Hepatocyte (in vitro differentiated cells): Measurements from ENCODE around the gene CYP4F8. TPM values are rescaled to one million over a fixed set of nuclear protein-coding genes. Genes with fewer than 3 reads are reported as not detected.

Experiments used
- DNase-seq: peaks from one replicate; pipeline ENCODE4 v3.0.0-alpha.2; 2016; ENCODE audit warnings: low spot score
- H2AFZ ChIP-seq: fragments of 200-600 bp; sonication (generic); 2 replicates; pipeline ENCODE4 v1.6.0; 2016; ENCODE audit warnings: antibody characterized with exemption, mild to moderate bottlenecking
- H3K27ac ChIP-seq: fragments of 200-600 bp; sonication (generic); 2 replicates; pipeline ENCODE4 v1.5.1; 2016; ENCODE audit warnings: mild to moderate bottlenecking
- H3K27me3 ChIP-seq: fragments of 200-600 bp; sonication (generic); 2 replicates; pipeline ENCODE4 v1.6.1; 2016
- H3K36me3 ChIP-seq: fragments of 200-600 bp; sonication (generic); replicated peaks from 2 replicates; pipeline ENCODE4 v1.5.1; 2016; ENCODE audit warnings: low read depth; ENCODE audit not compliant: insufficient read depth
- H3K4me1 ChIP-seq: fragments of 200-600 bp; sonication (generic); 2 replicates; pipeline ENCODE4 v1.5.1; 2016; ENCODE audit warnings: mild to moderate bottlenecking, moderate library complexity; ENCODE audit not compliant: insufficient read depth
- H3K4me2 ChIP-seq: fragments of 200-600 bp; sonication (generic); 2 replicates; pipeline ENCODE4 v1.6.0; 2016
- H3K4me3 ChIP-seq: fragments of 200-600 bp; sonication (generic); 2 replicates; pipeline ENCODE4 v1.5.1; 2016; ENCODE audit warnings: mild to moderate bottlenecking
- H3K79me2 ChIP-seq: fragments of 200-600 bp; sonication (generic); 2 replicates; pipeline ENCODE4 v1.6.0; 2017; ENCODE audit warnings: mild to moderate bottlenecking
- H3K9me2 ChIP-seq: fragments of 200-600 bp; sonication (generic); replicated peaks from 2 replicates; pipeline ENCODE4 v1.6.0; 2017; ENCODE audit warnings: mild to moderate bottlenecking; ENCODE audit not compliant: insufficient read depth
- H3K9me3 ChIP-seq: fragments of 200-600 bp; sonication (generic); 2 replicates; pipeline ENCODE4 v1.5.1; 2016; ENCODE audit warnings: low read depth, mild to moderate bottlenecking
- H4K20me1 ChIP-seq: fragments of 200-600 bp; sonication (generic); 2 replicates; pipeline ENCODE4 v1.6.0; 2016; ENCODE audit warnings: mild to moderate bottlenecking; ENCODE audit not compliant: insufficient read depth, poor library complexity, severe bottlenecking
- EZH2 ChIP-seq: fragments of 200-600 bp; sonication (generic); IDR thresholded peaks from 2 replicates; pipeline ENCODE4 v1.6.1; 2016; ENCODE audit warnings: antibody characterized with exemption, mild to moderate bottlenecking, borderline replicate concordance
- EZH2phosphoT487 ChIP-seq: fragments of 200-600 bp; sonication (generic); IDR thresholded peaks from one replicate; pipeline ENCODE4 v1.6.1; 2018; ENCODE audit warnings: antibody characterized with exemption, mild to moderate bottlenecking, low read depth, moderate library complexity; ENCODE audit not compliant: unreplicated experiment, severe bottlenecking
- WGBS: methylation state at CpG from one replicate; pipeline ENCODE4 v1.1.6; 2016; ENCODE audit warnings: low lambda C conversion rate; ENCODE audit errors: missing lambda C conversion rate; 5-methylcytosine and 5-hydroxymethylcytosine counted together
- polyA plus RNA-seq: library from polyadenylated mRNA; unstranded; fragments of >200 nt; fragmentation: Nextera tagmentation; extraction: Ambion mirVana; gene quantifications from 2 replicates; pipeline ENCODE4 v1.2.1, GENCODE V29; 2016
- total RNA-seq: library from RNA; depleted of rRNA; stranded (reverse); fragments of >200 nt; gene quantifications from 2 replicates; pipeline ENCODE4 v1.2.3, GENCODE V29; 2014
- TF ChIP-seq, protein P1 (sequence below): fragments of 200-600 bp; sonication (generic); IDR thresholded peaks from 2 replicates; pipeline ENCODE4 v1.5.1; 2016; ENCODE audit warnings: antibody characterized with exemption, mild to moderate bottlenecking; ENCODE audit not compliant: poor library complexity

The CYP4F8 gene
- total and polyA plus RNA-seq, 2 experiments from 2014 or later, result not detected

DNA sequence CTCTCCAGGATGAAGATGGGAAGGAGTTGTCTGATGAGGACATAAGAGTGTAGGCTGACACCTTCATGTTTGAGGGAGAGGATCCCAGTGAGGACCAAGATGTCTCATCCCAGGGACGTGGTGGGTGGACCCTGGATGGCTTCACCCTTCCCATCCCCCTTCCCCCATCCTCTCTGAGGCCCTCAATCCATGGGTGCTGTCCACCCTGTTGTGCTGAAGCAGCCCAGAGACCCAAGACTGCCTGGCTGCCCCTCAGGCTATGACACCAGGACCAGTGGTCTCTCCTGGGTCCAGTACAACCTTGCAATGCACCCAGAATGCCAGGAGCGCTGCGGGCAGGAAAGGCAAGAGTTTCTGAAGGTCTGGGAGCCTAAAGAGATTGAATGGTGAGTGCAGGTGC lies 54.4 kb downstream of the CYP4F8 start:
- Histone ChIP-seq H4K20me1 (no peaks in the 10 kb centered on the region), H3K27me3 (no peaks in the 10 kb centered on the region), H3K9me3 (no peaks in the 10 kb centered on the region), H3K9me2 (no peaks in the 10 kb centered on the region), H3K79me2 (no peaks in the 10 kb centered on the region), H3K4me1 (no peaks in the 10 kb centered on the region), H3K4me2 (no peak overlapping the region), H3K36me3 (no peaks in the 10 kb centered on the region), H3K27ac (no peak overlapping the region), H3K4me3 (no peak overlapping the region), H2AFZ (no peak overlapping the region)
- TF ChIP-seq EZH2phosphoT487 (no peak), EZH2 (no peak)
- TF ChIP-seq, protein P1, sequence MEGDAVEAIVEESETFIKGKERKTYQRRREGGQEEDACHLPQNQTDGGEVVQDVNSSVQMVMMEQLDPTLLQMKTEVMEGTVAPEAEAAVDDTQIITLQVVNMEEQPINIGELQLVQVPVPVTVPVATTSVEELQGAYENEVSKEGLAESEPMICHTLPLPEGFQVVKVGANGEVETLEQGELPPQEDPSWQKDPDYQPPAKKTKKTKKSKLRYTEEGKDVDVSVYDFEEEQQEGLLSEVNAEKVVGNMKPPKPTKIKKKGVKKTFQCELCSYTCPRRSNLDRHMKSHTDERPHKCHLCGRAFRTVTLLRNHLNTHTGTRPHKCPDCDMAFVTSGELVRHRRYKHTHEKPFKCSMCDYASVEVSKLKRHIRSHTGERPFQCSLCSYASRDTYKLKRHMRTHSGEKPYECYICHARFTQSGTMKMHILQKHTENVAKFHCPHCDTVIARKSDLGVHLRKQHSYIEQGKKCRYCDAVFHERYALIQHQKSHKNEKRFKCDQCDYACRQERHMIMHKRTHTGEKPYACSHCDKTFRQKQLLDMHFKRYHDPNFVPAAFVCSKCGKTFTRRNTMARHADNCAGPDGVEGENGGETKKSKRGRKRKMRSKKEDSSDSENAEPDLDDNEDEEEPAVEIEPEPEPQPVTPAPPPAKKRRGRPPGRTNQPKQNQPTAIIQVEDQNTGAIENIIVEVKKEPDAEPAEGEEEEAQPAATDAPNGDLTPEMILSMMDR, result no peak
- WGBS, result 53% methylated on average over 3 of the region's 3 CpGs
- no peak for DNase-seq

DNA sequence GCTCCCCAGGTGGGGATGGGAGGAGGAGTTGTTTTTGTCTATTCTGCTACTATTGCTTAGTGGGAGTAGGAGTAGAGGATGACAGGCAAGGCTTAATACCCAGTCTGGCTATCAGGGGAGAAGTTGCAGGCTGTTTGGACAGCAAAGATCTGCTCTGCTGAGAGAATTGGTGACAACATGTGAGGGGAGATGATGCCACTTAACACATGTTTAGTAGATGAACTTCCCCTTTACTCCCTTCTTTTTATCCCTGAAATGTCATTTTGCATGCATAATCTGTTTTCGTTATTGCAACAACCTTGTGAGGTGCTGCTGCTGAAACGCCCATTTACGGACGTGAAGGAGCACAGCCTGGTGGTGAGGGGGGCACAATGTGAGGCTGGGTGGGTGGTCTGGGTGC lies 54.9 kb downstream of the CYP4F8 start:
- no peak overlapping the region for H3K4me3 ChIP-seq
- H3K9me3 ChIP-seq, result no peaks in the 10 kb centered on the region
- no peak overlapping the region for H2AFZ ChIP-seq
- no peak overlapping the region for H3K4me2 ChIP-seq
- no peaks in the 10 kb centered on the region for H3K27me3 ChIP-seq
- H3K4me1 ChIP-seq, result no peaks in the 10 kb centered on the region
- no peaks in the 10 kb centered on the region for H3K79me2 ChIP-seq
- H3K27ac ChIP-seq, result no peak overlapping the region
- TF ChIP-seq EZH2phosphoT487, result no peak
- WGBS, result 47% methylated on average over 4 of the region's 4 CpGs
- no peaks in the 10 kb centered on the region for H4K20me1 ChIP-seq
- no peaks in the 10 kb centered on the region for H3K36me3 ChIP-seq
- H3K9me2 ChIP-seq, result no peaks in the 10 kb centered on the region
- DNase-seq, result no peak

DNA sequence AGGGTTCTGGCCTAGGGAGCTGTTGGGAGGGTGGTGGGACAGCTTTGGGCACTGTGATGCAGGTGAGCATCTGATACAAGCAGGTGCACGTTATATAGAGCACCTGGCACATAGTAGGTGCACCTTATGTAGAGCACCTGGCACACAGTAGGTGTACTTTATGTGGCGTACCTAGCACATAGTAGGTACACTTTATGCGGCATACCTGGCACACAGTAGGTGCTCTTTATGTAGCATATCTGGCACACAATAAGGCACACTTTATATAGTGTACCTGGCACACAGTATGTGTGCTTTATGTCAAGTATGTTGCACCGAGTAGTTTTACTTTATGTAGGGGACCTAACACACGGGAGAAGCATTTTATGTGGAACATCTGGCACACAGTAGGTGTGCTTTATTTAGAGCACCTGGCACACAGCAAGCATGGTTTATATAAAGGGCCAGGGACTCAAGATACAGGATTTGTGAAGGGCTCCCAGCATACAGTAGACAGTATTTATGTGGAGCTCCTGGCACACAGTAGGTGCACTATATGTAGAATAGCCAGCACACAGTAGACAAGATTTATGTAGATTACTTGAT lies 56.3 kb downstream of the CYP4F8 start:
- Histone ChIP-seq H3K27me3 (no peaks in the 10 kb centered on the region), H3K27ac (no peak overlapping the region), H3K9me2 (no peaks in the 10 kb centered on the region), H3K36me3 (no peaks in the 10 kb centered on the region), H4K20me1 (no peaks in the 10 kb centered on the region), H3K4me1 (no peaks in the 10 kb centered on the region), H3K9me3 (no peaks in the 10 kb centered on the region), H3K79me2 (no peaks in the 10 kb centered on the region), H3K4me3 (no peak overlapping the region), H2AFZ (no peak overlapping the region), H3K4me2 (no peak overlapping the region)
- DNase-seq, result no peak
- WGBS, result 68% methylated on average over 5 of the region's 5 CpGs
- TF ChIP-seq EZH2, result no peak
- TF ChIP-seq, protein P1, result no peak
- no peak for TF ChIP-seq EZH2phosphoT487

DNA sequence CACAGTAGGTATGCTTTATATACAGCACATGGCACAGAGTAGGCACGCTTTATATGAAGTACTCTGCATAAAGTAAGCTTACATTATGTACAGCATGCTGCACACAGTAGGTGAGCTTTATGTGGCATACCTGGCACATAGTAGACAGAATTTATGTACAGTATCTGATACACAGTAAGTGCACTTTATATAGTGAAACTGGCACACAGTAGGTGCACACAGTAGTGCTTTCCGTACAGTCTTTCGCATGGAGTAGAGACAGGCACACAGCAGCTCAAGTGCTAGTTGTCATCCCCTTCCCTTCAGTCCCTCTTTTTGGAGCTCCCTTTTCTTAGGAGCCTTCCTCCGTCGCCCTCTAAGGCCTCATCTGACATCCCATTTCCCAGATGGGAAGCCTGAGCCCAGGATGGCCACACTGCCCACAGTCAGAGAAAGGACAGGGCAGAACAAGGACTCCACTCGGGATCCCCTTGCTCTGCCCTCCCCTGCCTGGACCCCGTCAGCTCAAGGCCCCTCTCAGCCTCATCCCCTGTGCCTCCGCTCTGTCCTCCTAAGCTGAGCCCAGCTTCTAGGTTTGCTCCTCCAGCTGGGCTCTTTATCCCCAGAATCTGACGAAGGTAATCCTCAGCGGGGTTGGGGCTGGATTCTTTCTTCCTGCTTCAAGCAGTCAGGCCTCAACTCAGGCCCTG lies 57.0 kb downstream of the CYP4F8 start:
- Histone ChIP-seq H3K4me1 (no peaks in the 10 kb centered on the region), H3K36me3 (no peaks in the 10 kb centered on the region), H3K4me3 (no peak overlapping the region), H3K4me2 (no peak overlapping the region), H3K27me3 (no peaks in the 10 kb centered on the region), H3K27ac (no peak overlapping the region), H3K79me2 (no peaks in the 10 kb centered on the region), H2AFZ (no peak overlapping the region), H4K20me1 (no peaks in the 10 kb centered on the region), H3K9me3 (no peaks in the 10 kb centered on the region), H3K9me2 (no peaks in the 10 kb centered on the region)
- DNase-seq, result no peak
- 49% methylated on average over 10 of the region's 10 CpGs for WGBS
- no peak for TF ChIP-seq EZH2
- no peak for TF ChIP-seq EZH2phosphoT487
- TF ChIP-seq, protein P1, result no peak
